Rectal smooth muscle tissue (tissue), 1 donor: ENCODE results near the gene ATP10A.
"Not testable (repeated sequence)": the region's sequence is repeated elsewhere in the genome, so short reads cannot be mapped to it uniquely, and the experiment has no call there.

Experiments used
- H3K27ac ChIP-seq: one replicate; pipeline ENCODE4 v1.7.0; 2013; ENCODE audit warnings: low read depth, low read length, inconsistent platforms
- H3K27me3 ChIP-seq: one replicate; pipeline ENCODE4 v1.7.0; 2013; ENCODE audit warnings: low read length; ENCODE audit not compliant: control insufficient read depth, insufficient read depth
- H3K36me3 ChIP-seq: one replicate; pipeline ENCODE4 v1.7.0; 2013; ENCODE audit warnings: low read length; ENCODE audit not compliant: control insufficient read depth, insufficient read depth
- H3K4me1 ChIP-seq: one replicate; pipeline ENCODE4 v1.7.0; 2013; ENCODE audit warnings: low read length; ENCODE audit not compliant: control insufficient read depth, insufficient read depth
- H3K4me3 ChIP-seq: one replicate; pipeline ENCODE4 v1.7.0; 2013; ENCODE audit warnings: low read length
- H3K9ac ChIP-seq: one replicate; pipeline ENCODE4 v1.7.0; 2013; ENCODE audit warnings: low read length

The ATP10A gene

DNA sequence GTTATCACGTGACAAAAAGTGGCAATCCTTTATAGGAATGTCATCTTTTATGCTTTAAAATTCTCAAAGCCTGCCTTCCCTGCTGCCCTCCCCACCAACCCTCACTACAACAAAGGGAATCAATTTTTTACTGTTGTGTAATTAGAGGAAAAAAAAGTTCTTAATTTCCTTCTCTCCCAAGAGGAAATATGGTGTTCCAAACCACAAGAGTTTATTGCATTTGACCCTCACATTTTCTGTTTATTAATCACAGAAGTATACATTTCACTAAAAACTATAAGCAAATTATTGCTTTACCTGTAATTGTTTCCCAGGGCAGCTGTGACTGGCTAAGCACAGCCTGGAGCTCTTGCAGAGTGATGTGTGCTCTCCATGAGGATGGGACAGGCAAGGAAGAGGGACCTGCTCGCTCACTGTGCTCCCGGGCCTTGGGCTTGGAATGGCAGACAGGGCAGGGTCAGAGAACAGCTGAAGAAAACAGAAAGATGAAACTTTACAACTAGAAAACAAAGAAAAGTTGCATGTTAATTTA is 31.3 kb upstream of the ATP10A start:
- Histone ChIP-seq H3K9ac (no peak overlapping the region), H3K36me3 (no peaks in the 10 kb centered on the region), H3K4me3 (no peak overlapping the region), H3K27me3 (no peaks in the 10 kb centered on the region), H3K27ac (no peak overlapping the region), H3K4me1 (peaks cover 8% of the 10 kb centered on the region)

DNA sequence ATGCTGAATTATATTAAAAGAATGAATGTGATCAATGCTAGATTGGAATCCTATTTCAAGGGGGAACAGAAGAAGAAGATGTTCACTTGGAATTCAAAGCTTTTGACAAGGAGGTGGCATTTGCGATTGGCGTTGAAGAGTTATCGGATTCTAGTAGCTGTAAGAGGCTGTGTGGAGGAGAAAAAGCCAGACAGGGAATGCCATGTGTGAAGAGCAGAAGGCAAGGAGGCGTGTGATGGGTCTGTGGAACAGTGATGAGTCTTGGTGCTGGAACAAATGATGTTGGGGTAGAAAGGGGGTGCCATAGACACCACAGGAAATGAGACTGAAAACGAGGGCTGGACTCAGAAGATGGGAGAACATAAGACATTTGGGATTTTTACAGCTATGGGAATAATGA is 30.5 kb upstream of the ATP10A start:
- Histone ChIP-seq H3K36me3 (no peaks in the 10 kb centered on the region), H3K4me1 (peaks cover 8% of the 10 kb centered on the region), H3K9ac (no peak overlapping the region), H3K27ac (no peak overlapping the region), H3K27me3 (no peaks in the 10 kb centered on the region), H3K4me3 (no peak overlapping the region)

GRCh38 chr15:25892126-25892525 is 29.0 kb upstream of the ATP10A start:
- H3K27ac ChIP-seq: no peak overlapping the region
- peaks cover 8% of the 10 kb centered on the region for H3K4me1 ChIP-seq
- no peak overlapping the region for H3K9ac ChIP-seq
- H3K27me3 ChIP-seq: no peaks in the 10 kb centered on the region
- H3K36me3 ChIP-seq: no peaks in the 10 kb centered on the region
- no peak overlapping the region for H3K4me3 ChIP-seq

- Histone ChIP-seq H3K36me3 (no peaks in the 10 kb centered on the region), H3K27ac (no peak overlapping the region), H3K4me1 (peaks cover 11% of the 10 kb centered on the region), H3K27me3 (no peaks in the 10 kb centered on the region), H3K9ac (no peak overlapping the region), H3K4me3 (no peak overlapping the region)
These were observed 28.0 kb upstream of the ATP10A start for GRCh38 chr15:25891081-25891480.

GRCh38 chr15:25890529-25890928 is 27.4 kb upstream of the ATP10A start:
- H3K27ac ChIP-seq: no peak overlapping the region

DNA sequence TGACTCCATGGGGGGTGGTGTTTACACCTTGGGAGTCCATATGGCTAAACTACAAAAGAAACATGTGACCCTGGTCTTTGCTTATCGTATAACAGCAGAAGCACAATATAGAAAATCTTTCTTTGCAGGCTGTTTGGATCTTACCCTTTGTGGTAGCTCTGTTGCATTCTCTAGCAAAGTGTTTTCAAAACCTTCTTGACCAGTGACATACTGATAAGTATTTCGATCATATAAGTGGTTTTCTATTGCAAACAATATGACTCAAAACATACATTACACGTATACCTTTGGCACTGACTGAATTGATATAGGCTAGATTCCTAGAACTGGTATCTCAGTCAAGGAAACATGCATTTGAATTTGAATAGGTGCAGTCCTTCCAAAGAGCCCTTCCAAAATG is 24.7 kb upstream of the ATP10A start:
- H3K27me3 ChIP-seq: no peaks in the 10 kb centered on the region
- no peak overlapping the region for H3K27ac ChIP-seq
- H3K4me1 ChIP-seq: peaks cover 12% of the 10 kb centered on the region
- no peak overlapping the region for H3K4me3 ChIP-seq
- no peaks in the 10 kb centered on the region for H3K36me3 ChIP-seq
- H3K9ac ChIP-seq: no peak overlapping the region

More at GRCh38 chr15:25890529-25890928, 27.4 kb upstream of the ATP10A start:
- Histone ChIP-seq H3K4me1 (peaks cover 12% of the 10 kb centered on the region), H3K36me3 (no peaks in the 10 kb centered on the region), H3K9ac (no peak overlapping the region), H3K27me3 (no peaks in the 10 kb centered on the region), H3K4me3 (no peak overlapping the region)

DNA sequence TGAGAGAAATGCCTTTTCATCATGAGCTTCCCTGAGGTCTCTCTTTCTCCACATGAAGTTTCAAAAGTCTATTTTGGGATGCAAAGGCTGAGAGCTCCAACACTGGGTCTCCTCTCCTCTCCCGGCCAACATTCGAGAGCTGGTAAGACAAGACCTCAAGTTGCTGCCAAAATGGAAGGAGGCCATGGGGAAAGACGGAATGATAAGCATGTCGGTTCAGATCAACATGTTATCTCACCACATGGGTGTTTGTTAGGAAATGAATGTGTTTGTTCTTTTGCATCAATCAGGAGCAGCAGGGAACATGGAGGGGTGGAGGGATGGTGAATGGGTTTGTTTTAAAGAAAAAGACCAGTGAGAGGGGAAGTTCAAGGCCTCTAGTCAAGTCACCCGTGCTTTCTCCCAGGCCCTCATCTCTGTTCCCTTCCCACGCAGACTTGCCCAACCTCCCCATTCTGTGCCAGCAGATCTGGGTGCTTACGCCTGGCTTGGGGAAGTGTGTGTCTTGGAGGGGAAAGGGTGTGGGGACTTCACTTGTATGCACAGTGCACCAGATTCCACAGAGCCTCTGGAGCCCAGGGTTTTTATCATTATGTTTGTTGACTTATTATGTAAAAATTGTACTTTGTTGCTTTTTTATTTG is 23.5 kb upstream of the ATP10A start:
- H3K27ac ChIP-seq: no peak overlapping the region
- H3K27me3 ChIP-seq: no peaks in the 10 kb centered on the region
- no peak overlapping the region for H3K4me3 ChIP-seq
- H3K4me1 ChIP-seq: peaks cover 12% of the 10 kb centered on the region
- no peaks in the 10 kb centered on the region for H3K36me3 ChIP-seq
- no peak overlapping the region for H3K9ac ChIP-seq

DNA sequence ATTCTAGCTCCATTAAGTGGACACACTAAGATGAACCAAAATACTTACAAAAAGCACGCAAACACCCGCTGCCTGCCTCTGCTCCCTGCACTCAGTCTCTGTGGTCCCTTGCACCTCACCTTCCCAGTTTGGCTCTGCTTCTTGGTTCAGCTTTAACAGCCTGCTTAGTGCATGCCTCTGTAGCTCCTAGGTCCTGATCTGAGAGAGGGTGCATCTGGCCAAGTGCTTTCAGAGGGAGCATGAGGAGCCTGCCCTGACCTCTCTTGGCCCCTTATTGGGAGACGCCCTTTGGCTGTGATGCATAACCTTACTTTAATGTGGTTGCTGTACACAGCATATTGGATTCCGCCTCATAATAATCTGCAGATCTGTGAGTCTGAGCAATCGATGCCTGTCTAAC is 21.2 kb upstream of the ATP10A start:
- no peaks in the 10 kb centered on the region for H3K36me3 ChIP-seq
- H3K9ac ChIP-seq: no peak overlapping the region
- no peak overlapping the region for H3K27ac ChIP-seq
- no peaks in the 10 kb centered on the region for H3K27me3 ChIP-seq
- H3K4me3 ChIP-seq: no peak overlapping the region
- H3K4me1 ChIP-seq: peaks cover 4% of the 10 kb centered on the region

DNA sequence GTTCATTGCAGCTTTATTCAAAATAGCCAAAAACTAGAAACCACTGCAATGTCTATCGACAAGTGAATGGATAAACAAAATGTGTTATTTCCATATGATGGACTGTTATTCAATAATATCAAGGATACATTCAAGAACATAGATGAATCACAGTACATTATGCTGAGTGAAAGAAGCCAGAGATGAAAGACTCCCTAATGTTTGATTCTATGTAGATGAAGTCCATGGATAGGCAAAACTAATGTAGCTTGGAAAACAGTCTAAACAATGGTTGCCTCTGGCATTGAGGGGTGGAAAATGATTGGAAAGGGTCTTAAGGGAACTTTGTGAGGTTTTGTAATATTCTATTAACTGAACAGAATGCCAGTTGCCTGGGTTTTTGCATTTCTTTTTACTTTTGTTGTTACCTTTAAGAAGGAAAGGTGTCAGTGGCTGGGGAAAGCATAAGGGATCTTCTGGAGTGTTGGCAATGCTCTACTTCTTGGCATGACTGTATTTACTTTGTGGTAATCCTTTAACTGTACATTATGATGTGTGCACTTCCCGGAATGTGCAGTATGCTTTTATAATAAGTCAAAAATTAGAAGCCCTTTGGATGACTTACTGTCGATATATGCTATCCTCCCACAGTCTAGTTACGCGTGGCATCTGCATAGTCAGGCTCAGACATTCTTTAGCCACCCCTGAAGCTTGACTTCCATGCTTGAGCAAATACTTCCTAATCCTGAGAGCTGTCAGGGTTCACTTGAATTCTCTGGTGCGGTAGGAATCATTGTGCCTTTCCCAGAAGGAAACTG is 20.5 kb upstream of the ATP10A start:
- Histone ChIP-seq H3K4me3 (no peak overlapping the region), H3K9ac (no peak overlapping the region), H3K27me3 (no peaks in the 10 kb centered on the region), H3K4me1 (peaks cover 4% of the 10 kb centered on the region), H3K36me3 (no peaks in the 10 kb centered on the region), H3K27ac (no peak overlapping the region)

DNA sequence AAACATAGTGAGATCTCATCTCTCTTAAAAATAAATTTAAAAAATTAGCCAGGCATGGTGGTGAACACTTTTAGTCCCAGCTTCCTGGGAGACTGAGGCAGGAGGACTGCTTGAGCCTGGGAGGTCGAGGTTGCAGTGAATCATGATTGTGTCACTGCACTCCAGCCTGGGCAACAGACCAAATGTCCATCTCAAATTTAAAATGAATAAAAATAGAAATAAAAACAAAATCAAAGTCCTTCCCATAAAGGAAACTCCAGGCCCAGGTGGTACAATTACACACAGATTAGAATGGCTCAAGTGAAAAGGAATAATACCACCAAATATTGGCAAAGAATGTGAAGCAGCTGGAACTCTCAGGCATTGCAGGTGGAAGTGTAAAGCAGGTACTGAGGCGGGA is 19.3 kb upstream of the ATP10A start:
- Histone ChIP-seq H3K27me3 (no peaks in the 10 kb centered on the region), H3K36me3 (no peaks in the 10 kb centered on the region), H3K4me1 (peaks cover 4% of the 10 kb centered on the region), H3K27ac (no peak overlapping the region), H3K9ac (no peak overlapping the region), H3K4me3 (no peak overlapping the region)

- H3K9ac ChIP-seq, H3K27me3 ChIP-seq, H3K4me3 ChIP-seq, H3K4me1 ChIP-seq, H3K27ac ChIP-seq, H3K36me3 ChIP-seq: not testable (repeated sequence)
These were observed 17.8 kb upstream of the ATP10A start for GRCh38 chr15:25880877-25881276.

- Histone ChIP-seq H3K27ac (no peak overlapping the region), H3K9ac (no peak overlapping the region), H3K4me3 (no peak overlapping the region), H3K4me1 (peaks cover 7% of the 10 kb centered on the region), H3K36me3 (no peaks in the 10 kb centered on the region), H3K27me3 (no peaks in the 10 kb centered on the region)
These were observed 17.3 kb upstream of the ATP10A start for GRCh38 chr15:25880411-25880810.

DNA sequence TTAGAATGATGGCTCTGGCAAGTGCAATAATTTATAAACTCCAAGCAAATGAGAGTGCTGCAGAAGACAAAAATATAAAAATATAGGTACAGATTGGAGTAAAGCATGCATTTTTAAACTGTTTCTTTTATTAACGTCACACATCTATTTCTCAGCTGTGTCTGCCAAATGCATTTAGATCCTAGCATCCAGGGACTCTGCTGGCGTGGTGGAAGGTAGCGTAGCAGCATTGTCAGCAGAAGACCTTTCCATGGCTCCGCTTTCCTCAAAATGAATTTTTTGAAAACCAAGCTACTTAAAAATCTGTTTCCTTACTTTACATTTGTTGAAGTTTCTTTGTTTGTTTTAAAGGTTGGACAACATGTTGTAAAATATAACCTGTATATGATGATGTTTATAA is 16.3 kb upstream of the ATP10A start:
- H3K4me3 ChIP-seq: no peak overlapping the region
- H3K4me1 ChIP-seq: peaks cover 7% of the 10 kb centered on the region
- H3K27ac ChIP-seq: no peak overlapping the region
- H3K9ac ChIP-seq: no peak overlapping the region
- no peaks in the 10 kb centered on the region for H3K27me3 ChIP-seq
- no peaks in the 10 kb centered on the region for H3K36me3 ChIP-seq
